GM21717 (cell line): ENCODE results near the gene POU3F3.

Experiments
- ATAC-seq: cut with Tn5 transposase; IDR thresholded peaks from one replicate; pipeline ENCODE4 v1.9.1; 2021; ENCODE audit warnings: mild to moderate bottlenecking, moderate library complexity; ENCODE audit not compliant: unreplicated experiment

The POU3F3 gene

GRCh38 chr2:104846786-104847585, 6.9 kb upstream of the POU3F3 start:
- no peak for ATAC-seq

GRCh38 chr2:104847586-104848160, 6.2 kb upstream of the POU3F3 start:
- no peak for ATAC-seq

GRCh38 chr2:104848526-104848925, 5.4 kb upstream of the POU3F3 start:
- no peak for ATAC-seq

DNA sequence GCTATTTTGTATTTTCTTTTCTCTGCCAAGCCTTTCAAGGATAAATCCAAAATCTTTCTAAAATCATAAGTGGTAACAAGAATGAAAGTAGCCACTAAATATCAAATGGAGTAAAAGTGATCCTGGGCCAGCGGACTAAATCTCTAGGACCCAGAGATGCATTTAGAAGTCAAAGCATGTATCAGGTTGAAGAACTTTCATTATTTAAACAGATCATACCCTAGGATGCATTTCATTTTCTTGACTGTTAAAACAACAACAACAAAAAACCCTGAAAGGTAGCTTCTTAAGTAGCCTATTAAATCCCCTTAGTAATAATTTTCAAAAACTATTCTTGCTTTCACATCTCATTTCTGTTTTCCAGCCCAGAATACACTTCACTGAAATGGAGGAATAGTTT, 4.8 kb upstream of the POU3F3 start:
- ATAC-seq, result no peak

- ATAC-seq, result no peak
Observed at GRCh38 chr2:104849618-104850141, 4.2 kb upstream of the POU3F3 start.

- ATAC-seq, result no peak
Observed at GRCh38 chr2:104850361-104851290, 3.3 kb upstream of the POU3F3 start.

DNA sequence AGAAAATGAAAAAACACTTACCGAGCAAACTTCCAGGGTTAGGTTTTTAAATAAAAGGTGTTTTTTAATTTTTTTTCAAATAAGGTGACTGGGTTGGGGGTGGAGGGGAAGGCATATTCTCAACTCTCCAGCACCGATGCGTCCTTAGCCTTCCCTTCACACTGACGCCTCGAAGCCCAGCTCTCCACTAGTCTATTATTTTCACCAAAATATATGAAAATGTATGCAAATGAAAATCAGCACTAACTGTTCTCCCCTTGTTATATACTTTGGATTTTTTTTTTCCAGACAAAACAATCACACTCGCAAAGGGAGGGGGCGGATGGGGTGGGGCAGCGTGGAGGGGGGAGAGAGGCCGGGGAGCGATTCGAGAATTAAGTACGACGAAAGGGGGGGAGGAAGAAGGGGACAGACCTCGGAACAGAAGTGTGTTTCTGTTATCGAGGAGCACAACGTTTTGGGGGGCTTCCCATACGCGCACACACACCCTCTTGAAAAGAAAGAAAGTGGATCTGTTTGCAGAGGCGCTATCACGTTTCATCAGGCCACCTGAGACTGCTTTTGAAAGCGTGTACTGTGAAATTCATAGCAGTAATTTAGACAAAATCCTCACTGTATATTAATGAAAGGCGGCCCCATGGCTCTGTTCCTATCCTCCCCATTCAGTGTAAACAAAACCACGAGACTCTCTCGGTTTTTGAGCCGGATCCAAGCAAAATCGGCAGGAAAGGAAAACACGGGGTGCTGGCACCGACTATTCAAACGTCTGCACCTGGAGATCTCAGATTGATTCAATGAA, 2.4 kb upstream of the POU3F3 start:
- ATAC-seq, result no peak

DNA sequence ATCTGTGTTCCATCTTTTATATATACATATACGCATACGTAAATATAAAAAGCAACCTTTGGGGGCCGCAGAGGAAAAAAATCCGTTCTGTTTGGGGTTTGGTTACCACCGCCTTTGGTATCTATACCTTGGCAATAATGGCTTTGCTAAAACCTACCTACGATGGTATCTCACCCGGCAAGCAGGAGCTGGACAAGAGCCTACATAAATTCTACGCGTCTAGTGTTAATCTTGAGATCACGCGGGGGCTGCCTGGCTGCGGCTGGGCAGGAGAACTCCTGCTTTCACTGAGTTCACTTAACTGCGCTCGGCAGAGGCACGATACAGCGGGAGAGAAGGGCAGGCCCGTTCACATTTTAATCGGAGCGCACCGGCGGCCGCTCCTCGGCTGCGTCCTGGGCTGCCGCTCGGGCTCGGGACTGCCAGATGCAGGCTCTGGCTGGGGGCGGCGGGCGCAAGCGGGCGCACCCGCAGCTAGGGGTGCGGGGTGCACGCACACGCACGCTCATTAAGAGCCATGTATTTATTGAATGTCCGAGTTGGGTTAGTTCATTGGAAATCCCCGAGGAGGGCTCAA, 1.7 kb upstream of the POU3F3 start:
- ATAC-seq, result no peak

DNA sequence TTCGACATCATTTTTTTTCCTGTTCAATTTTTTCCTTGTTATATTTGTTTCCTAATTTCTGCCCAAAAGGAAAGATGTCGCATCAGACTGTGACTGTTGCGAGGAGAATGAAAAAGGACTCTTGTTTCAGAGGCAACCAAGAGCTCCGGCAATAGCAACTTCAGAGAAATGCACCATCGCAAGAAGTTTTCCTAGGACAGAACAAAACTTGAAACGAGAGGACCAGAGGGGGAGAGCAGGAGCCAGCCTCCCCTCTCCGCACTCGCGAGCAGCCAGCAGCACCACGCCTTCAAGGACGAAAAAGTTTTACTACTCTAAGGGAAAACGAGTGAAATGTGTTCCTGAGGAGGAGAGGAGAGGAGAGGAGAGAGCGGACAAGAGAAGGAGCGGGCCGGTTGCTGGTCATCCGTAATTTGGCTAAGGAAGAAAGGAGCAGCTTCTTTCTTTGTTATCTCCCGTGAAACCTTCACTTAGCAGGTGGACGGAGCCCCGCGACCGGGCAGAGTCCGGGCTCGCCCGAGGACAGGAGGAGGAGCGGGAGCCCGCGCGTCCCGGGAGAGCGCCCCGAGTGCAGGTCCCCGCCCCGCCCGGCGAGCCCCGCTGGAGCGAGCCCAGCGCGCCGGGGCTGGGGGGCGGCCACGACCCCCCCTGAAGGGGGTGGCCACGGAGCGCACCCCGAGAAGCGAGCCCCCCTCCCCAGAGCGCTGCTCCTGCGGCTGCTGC, 744 bp downstream of the POU3F3 start:
- no peak for ATAC-seq

- ATAC-seq, result no peak
Observed at GRCh38 chr2:104855221-104856085, 1.5 kb downstream of the POU3F3 start.

DNA sequence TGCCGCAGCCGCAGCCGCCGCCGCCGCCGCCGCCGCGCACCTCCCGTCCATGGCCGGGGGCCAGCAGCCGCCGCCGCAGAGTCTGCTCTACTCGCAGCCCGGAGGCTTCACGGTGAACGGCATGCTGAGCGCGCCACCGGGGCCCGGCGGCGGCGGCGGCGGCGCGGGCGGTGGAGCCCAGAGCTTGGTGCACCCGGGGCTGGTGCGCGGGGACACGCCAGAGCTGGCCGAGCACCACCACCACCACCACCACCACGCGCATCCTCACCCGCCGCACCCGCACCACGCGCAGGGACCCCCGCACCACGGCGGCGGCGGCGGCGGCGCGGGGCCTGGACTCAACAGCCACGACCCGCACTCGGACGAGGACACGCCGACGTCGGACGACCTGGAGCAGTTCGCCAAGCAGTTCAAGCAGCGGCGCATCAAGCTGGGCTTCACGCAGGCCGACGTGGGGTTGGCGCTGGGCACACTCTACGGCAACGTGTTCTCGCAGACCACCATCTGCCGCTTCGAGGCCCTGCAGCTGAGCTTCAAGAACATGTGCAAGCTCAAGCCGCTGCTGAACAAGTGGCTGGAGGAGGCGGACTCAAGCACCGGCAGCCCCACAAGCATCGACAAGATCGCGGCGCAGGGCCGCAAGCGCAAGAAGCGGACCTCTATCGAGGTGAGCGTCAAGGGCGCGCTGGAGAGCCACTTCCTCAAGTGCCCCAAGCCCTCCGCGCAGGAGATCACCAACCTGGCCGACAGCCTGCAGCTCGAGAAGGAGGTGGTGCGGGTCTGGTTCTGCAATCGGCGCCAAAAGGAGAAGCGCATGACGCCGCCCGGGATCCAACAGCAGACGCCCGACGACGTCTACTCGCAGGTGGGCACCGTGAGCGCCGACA, 2.4 kb downstream of the POU3F3 start:
- ATAC-seq, result no peak

GRCh38 chr2:104856973-104857261, 3.0 kb downstream of the POU3F3 start:
- no peak for ATAC-seq

DNA sequence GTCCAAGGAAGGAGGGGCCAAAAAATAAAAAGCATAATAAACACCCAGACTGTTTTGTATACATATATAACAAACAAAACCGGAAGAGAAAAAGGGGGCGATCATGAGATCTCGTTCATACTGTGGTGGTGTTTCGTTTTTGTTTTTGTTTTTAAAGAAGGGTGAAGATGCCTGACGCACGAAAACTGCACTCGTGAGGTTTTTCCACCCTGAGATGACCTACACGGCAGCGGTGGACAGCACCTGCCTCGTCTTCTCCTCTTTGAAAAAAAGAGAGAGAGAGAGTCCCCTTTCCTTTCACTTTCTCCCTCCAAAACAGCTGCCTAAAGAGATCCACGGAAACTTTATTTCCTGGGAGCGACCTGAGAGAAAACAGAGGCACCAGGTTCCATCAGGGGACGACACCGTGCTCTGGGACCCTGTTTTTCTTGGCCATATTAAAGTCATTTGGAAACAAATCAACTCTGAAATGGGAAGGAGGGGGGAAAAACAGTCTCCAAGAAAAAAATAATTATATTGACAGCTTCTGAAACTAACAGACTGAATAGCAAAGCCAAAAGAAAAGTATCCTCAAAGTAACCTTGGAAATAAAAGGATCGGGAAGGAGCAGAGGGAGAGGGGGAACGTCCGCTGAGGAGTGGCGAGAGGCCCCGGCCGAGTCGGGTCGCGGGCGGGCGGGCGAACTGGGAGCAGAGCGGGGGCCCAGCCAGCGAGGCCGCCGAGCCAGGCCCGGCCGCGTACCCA, 3.5 kb downstream of the POU3F3 start:
- no peak for ATAC-seq

GRCh38 chr2:104858006-104858978, 4.4 kb downstream of the POU3F3 start:
- no peak for ATAC-seq

- ATAC-seq, result no peak
Observed at GRCh38 chr2:104859291-104859765, 5.4 kb downstream of the POU3F3 start.
